GM18861 (cell line): ENCODE measurements around the gene FGGY.

ENCODE experiments used
- ATAC-seq: cut with Tn5 transposase; IDR thresholded peaks from one replicate; pipeline ENCODE4 v1.9.1; 2021; ENCODE audit not compliant: unreplicated experiment

FGGY gene

DNA sequence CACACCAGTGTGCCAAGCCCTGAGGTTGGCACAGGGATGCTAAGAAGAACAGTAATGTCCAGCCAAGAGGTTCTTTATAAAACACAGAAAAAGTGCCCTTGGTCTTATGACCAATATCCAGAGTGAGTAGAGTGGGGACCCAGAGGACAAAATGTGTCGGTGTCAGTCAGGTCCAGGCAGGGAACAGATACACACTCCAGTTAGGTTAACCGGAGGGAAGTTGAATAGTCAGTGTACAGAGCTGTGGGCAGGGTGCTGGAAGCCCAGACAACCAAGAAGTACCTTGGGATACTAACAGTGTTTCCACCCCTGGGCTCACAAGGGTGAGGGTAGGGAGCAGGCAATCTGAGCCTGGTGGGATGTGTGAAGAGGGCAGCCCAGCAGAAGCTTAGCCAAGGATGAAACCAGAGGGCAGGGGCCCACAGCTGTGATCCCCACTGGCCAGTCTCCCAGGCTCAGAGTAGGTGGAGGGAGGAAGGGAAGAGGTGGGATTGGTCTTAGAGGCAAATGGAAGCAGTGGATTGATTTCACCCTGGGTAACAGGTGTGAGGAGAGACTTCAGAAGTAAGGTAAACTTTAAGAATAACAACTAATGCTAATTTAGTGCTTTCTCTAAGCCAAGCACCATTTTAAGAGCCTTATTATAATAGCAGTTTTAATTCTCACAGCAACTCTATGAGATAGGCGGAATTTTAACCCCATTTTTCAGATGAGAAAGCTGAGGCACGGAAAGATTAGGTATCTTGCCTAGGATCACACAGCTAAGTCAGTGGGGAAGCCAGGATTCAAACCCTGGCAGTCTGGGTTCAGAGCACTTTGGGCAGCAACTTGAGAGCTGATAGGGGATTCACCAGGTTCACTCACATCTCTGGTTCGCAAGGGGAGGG is 374.4 kb downstream of the FGGY start:
- no peak for ATAC-seq

DNA sequence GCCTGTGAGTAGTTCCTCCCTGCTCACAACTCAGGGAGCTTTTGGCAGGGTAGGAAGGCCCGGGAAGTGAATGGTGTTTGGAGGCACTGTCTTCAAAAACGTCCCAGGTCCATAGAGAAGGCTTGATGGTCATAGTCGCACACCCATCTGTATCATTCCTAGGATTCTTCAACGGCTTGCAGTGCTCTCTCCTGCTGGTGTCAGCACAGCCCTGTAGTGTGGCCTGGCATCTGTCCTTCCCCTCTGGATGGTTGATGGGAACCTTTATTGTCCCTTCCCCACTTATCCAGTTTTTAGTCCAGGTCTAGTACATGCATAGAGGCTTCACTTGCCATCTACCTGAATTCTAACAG is 375.0 kb downstream of the FGGY start:
- no peak for ATAC-seq

DNA sequence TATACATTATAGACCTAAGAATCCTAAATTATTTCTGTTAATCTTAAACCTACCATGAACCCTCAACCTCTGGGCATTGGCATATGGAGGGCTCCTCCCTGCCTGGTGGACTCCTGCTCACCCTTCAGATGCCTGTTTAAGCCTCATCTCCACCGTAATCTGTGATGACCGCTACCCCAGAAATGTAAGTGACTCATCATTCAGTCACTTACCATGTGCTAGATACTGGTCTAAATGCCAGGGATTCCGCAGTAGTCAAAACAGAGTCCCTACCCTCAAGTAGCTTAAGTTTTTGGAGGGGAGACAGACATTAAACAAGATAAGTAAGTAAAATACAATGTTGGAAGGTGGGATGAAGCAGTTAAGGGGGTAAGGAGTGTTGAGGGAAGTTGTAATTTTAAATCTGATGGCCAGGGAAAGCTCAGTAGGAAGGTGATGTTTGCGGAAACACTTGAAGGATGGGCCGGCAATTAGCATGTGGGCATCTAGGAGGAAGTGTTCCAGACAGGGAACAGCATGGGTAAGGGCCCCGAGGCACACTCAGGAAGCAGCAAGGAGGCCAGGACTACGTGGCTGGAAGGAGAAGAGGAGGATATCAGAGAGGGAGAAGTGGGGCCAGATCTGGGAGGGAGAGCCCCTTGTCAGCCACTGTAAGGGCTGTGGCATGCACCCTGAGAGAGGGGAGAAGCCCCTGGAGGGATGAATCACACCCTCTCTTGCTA is 376.1 kb downstream of the FGGY start:
- ATAC-seq, result no peak

DNA sequence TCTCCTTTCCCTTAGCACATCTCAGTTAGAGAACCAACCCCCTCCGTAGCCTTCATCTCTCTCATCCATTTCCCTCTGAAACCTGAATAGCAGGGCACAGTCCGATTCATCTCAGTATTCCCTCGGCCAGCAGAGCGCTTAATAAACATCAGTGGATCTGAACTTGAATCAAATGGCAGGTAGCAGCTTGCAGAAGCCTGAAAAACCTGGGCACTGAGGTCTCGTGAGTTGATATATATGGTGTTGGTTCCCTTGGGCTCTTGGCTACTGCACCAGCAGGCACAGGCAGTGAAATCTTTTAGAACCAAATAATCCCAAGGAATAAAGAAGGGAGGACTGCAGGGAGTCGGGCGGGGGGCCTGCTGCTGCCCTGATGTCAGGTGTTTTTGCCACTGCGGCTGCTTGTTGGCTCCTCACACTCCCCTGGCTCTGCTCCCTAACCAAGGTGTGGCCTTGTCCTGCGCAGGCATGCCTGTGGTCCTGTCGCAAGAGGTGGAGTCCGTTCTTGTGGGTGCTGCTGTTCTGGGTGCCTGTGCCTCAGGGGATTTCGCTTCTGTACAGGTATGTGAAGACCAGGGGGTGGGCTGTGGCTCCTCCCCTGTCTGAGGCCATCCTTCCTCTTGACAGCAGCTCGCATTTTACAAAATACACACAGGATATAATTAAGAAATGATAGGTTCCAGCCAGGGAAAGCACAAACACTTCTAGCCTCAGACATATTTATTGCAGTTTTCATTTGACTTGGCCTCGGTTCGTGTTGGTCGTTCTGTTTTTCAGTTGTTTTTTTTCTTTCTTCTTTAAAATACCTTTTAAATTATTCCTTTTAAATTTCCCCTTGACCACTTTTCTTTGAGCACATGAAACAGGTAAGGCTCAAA is 376.9 kb downstream of the FGGY start:
- ATAC-seq, result no peak

DNA sequence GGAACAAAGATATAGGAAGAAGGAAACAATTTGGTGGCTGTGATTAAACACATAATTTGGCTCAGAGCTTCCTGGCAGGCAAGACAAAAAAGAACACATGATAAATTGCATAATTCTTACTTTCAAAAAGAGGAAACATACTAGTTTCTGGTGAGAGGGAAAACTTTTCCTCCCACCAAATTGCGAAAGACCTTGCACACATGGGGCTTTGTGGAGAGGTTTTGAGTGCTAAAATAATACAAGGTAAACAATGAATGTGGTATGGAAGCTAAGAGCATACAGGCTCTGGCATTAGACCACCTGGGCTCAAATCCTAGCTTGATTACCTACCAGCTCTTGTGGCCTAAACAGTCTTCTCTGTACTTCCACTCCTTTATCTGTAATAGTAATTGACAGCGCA is 377.7 kb downstream of the FGGY start:
- ATAC-seq, result no peak

DNA sequence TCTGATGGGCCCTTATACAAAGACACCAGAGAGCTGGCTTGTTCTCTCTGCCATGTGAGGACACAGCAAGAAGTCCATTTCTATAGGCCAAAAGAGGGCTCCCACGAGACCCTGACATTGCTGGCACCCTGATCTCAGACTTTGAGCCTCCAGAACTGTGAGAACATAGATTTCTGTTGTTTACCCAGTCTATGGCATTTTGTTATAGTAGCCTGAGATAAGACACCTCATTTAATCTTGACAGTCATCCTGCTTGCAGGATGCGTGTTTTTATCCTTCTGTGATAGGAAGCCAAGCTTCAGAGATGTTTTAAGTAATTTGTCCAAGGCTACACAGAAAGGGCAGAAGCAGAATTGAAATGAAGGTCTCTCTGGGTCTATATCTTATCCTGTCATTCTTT is 379.0 kb downstream of the FGGY start:
- no peak for ATAC-seq

GRCh38 chr1:59678040-59678439 is 381.1 kb downstream of the FGGY start:
- ATAC-seq, result no peak

DNA sequence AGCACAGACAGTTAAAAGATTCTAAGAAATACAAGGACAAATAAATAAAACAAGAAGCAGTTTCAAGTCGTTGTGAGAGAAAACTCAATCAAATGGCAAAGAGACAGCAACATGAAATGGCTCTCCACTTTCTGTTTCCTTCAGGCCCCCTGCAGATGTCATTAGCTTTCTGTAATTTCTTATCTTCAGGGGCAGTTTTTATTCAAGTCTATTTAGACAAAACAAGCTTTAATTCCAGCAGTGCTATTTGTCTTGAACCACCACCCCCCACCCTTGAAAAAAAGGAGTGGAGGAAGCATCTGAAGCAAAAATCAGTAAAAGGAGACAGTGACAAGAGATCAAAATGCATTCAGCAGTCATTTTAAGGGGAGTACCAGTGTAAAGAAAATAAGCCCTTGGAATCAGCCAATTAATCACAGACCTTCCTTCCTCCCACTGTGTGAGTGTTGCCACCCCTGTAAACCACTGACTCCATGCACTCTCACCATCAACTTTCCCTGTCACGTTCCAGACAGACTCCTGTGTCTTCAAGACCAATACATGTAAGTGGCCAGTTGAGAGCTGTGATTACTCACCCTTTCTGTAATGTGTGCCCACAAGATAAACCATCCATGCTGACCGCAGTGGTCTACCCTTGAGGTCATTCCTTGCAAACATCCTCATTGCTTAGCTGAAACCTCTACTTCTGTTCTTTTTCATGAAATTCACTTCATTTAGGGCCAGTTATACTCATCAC is 381.8 kb downstream of the FGGY start:
- ATAC-seq, result no peak

GRCh38 chr1:59680044-59680443 is 383.1 kb downstream of the FGGY start:
- no peak for ATAC-seq

GRCh38 chr1:59682396-59683080 is 385.6 kb downstream of the FGGY start:
- no peak for ATAC-seq

DNA sequence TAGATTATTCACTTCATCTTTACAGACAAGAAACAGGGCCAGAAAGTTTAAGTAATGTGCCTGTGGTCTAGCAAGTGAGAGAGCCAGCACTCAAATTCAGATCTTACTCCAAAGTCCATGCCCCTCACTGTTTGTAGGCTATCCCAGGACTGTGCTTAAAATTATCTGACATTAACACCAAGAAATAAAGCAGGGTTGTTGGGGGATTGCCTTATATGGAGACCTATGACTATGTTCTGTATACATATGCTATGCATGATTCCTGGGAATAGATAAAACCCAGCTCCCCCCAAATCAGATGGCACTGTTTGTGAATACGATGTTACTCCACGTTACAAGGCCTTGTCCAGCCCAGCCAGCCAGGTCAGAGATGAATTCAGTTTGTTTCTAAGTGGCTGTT is 386.3 kb downstream of the FGGY start:
- no peak for ATAC-seq

DNA sequence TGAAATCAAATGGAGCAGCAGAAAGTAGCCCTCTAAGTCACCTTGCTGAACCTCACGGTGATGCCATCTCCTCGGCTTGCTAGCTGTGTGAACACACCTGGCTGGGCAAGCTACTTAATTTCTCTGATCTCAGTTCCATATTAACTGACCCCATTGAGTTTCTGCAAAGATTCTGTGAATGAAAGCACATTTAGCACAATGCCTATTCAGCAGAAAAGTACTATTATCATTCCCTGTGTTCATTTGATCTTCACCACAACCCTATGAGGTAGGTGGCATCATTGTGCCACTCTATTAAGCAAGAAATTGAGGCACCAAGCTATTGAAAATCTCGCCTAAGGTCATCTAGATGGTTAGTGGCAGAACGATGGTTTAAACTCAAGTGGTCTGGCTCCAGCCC is 387.8 kb downstream of the FGGY start:
- no peak for ATAC-seq

GRCh38 chr1:59685101-59685500 is 388.2 kb downstream of the FGGY start:
- no peak for ATAC-seq

- ATAC-seq, result no peak
These were observed 388.8 kb downstream of the FGGY start for GRCh38 chr1:59685666-59686065.

- ATAC-seq, result no peak
These were observed 389.3 kb downstream of the FGGY start for GRCh38 chr1:59686170-59686569.

GRCh38 chr1:59686574-59686973 is 389.7 kb downstream of the FGGY start:
- ATAC-seq, result no peak

DNA sequence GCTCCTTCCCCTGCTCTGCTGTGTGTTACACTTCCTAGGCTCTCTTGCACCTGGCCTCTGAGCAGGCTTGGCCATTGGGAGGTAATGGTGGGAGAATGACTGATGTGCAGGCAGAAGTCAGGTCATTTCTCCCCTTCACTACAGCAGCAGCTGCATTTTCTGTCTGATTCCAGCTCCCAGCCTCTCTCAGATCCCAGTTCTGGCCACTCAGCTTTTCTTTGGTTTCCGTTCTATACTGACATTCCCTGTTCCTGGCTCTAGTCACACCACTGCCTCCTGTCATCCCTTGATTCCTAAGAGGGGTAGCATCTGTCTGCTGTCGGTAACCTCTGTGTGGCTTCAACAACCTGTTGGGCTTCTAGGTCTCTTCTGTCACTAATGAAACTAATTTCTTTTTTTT is 390.2 kb downstream of the FGGY start:
- ATAC-seq, result no peak

DNA sequence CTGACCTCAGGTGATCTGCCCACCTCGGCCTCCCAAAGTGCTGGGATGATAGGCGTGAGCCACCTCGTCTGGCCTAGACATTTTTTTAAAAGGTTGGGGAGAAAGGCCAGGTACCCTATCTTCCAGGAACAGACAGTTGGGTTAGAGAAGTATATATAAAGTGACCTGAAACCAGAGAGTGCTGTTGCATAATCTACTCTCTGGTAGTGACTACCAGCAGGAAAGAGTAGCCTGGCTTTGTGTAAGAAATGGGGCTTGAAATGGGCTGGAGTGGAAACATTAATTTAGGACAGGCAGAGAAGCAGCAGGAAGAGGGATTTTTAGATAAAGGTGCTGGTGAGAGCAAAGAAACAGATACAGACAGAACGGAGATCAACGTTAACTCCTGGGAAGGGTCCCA is 392.1 kb downstream of the FGGY start:
- ATAC-seq, result no peak

- ATAC-seq, result no peak
These were observed 392.8 kb downstream of the FGGY start for GRCh38 chr1:59689730-59690129.

DNA sequence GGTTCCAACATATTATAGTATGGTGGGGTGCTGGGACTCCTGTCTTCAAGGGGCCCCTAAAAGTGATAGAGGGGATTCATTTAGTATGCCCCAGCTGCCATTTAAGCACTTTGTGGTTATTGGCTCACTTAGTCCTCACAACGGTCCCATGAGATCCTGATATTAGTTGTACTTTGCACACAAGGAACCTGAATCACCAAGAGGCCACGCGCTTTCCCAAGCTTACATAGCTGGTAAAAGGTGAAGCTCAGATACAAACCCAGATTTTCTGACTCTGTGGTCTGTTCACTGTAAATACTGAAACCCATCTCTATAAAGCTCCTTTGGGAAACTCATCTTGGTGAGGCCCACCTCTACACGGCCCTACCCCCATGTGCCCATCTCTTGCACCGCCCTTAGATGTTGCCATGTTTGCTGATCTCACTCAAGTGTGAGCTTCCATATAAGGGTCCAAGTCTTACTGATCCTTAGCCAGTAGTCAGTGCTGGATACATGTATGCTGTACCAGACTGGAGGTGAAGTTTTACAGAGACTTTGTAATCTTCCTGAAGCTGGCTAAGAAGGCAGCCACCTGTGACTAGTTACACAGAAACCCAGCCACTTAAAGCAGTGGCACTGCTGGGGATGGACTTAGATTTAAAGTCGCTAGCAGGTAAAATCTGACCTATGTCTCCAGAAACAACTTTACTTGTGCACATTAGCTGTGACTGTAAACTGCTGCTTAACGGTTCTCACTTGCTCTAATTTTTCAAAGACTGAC is 393.5 kb downstream of the FGGY start:
- no peak for ATAC-seq
